ENCODE measurements around the gene NPHS2. TPM values are rescaled to one million over a fixed set of nuclear protein-coding genes. Genes with fewer than 3 reads are reported as not detected.

Gene NPHS2
- total RNA-seq, 1 experiment from 2014 or later: not detected

GRCh38 chr1:179589509-179589908, 13.8 kb upstream of the NPHS2 start:
- DNase-seq (ENCODE audit: low read depth, low spot score) (no peak), ATAC-seq (no peak)
- BruUV-seq (replicated peaks): no TSS peak
- H3K36me3 ChIP-seq (ENCODE audit: control insufficient read depth, insufficient read depth, low read length): no peaks in the 10 kb centered on the region
- CTCF ChIA-PET: no interaction called here
- H3K27me3 ChIP-seq (ENCODE audit: control insufficient read depth, insufficient read depth, low read length): peaks cover 17% of the 10 kb centered on the region
- in situ Hi-C loops (cut with HindIII; ENCODE audit: low pct_unique_long_range_greater_than_20kb, low sequenced_read_pairs): no loop called here
- H3K4me1 ChIP-seq (ENCODE audit: control insufficient read depth, insufficient read depth, low read length): peaks cover 8% of the 10 kb centered on the region
- no peak overlapping the region for H3K27ac ChIP-seq (ENCODE audit: low read length)
- intact Hi-C loops (cut with micrococcal nuclease; ENCODE audit: unreplicated experiment): no loop called here
- TF ChIP-seq POLR2AphosphoS5 (IDR thresholded peaks at IDR 0.05; ENCODE audit: low read depth, low read length) (no peak), CTCF (IDR thresholded peaks at IDR 0.05) (no peak), TCF7L2 (IDR thresholded peaks at IDR 0.05; ENCODE audit: low read depth, low read length) (no peak), SIN3A (IDR thresholded peaks at IDR 0.05; ENCODE audit: borderline replicate concordance, insufficient read depth, low read depth, low read length) (no peak), REST (IDR thresholded peaks at IDR 0.05; ENCODE audit: insufficient read depth in 1 of 2, low read depth in 2 of 2, low read length in 1 of 2) (no peak)
- POLR2A ChIA-PET: no interaction called here
- no peaks in the 10 kb centered on the region for H3K9me3 ChIP-seq (ENCODE audit: control insufficient read depth, insufficient read depth, low read depth, low read length)
- H3K4me3 ChIP-seq (ENCODE audit: low read depth in 2 of 2, low read length in 2 of 2): no peak overlapping the region

GRCh38 chr1:179588425-179589024, 12.8 kb upstream of the NPHS2 start:
- in situ Hi-C loops (cut with HindIII; ENCODE audit: low pct_unique_long_range_greater_than_20kb, low sequenced_read_pairs): no loop called here
- no TSS peak for BruUV-seq (replicated peaks)
- Histone ChIP-seq H3K27me3 (ENCODE audit: control insufficient read depth, insufficient read depth, low read length) (peaks cover 17% of the 10 kb centered on the region), H3K27ac (ENCODE audit: low read length) (no peak overlapping the region), H3K9me3 (ENCODE audit: control insufficient read depth, insufficient read depth, low read depth, low read length) (no peaks in the 10 kb centered on the region), H3K36me3 (ENCODE audit: control insufficient read depth, insufficient read depth, low read length) (no peaks in the 10 kb centered on the region), H3K4me1 (ENCODE audit: control insufficient read depth, insufficient read depth, low read length) (peaks cover 8% of the 10 kb centered on the region), H3K4me3 (ENCODE audit: low read depth in 2 of 2, low read length in 2 of 2) (no peak overlapping the region)
- POLR2A ChIA-PET: no interaction called here
- ATAC-seq (no peak), DNase-seq (ENCODE audit: low read depth, low spot score) (no peak)
- CTCF ChIA-PET: no interaction called here
- intact Hi-C loops (cut with micrococcal nuclease; ENCODE audit: unreplicated experiment): no loop called here
- TF ChIP-seq POLR2AphosphoS5 (IDR thresholded peaks at IDR 0.05; ENCODE audit: low read depth, low read length): no peak
- no peak for TF ChIP-seq SIN3A (IDR thresholded peaks at IDR 0.05; ENCODE audit: borderline replicate concordance, insufficient read depth, low read depth, low read length)
- TF ChIP-seq CTCF (IDR thresholded peaks at IDR 0.05): no peak
- TF ChIP-seq REST (IDR thresholded peaks at IDR 0.05; ENCODE audit: insufficient read depth in 1 of 2, low read depth in 2 of 2, low read length in 1 of 2): no peak
- no peak for TF ChIP-seq TCF7L2 (IDR thresholded peaks at IDR 0.05; ENCODE audit: low read depth, low read length)
